HepG2 (cell line): ENCODE results near the gene PNO1. TPM values are rescaled to one million over a fixed set of nuclear protein-coding genes. Genes with fewer than 3 reads are reported as not detected.

Experiments used
- EEA1 ChIP-seq: sonication (generic); formaldehyde crosslinking; IDR thresholded peaks from 2 replicates; pipeline ENCODE4 v1.5.1; 2020; ENCODE audit warnings: mild to moderate bottlenecking, missing genetic modification reagents, borderline replicate concordance
- FOXK1 ChIP-seq: sonication (generic); formaldehyde crosslinking; IDR thresholded peaks from 2 replicates; pipeline ENCODE4 v1.4.0; 2020; ENCODE audit warnings: low read depth, missing genetic modification reagents, borderline replicate concordance
- ISX ChIP-seq: sonication (generic); formaldehyde crosslinking; conservative IDR thresholded peaks from 2 replicates; pipeline ENCODE4 v1.5.0; 2020; ENCODE audit warnings: missing genetic modification reagents
- KDM3A ChIP-seq: IDR thresholded peaks from 2 replicates; pipeline ENCODE4 v1.6.1; 2018; ENCODE audit warnings: low read depth, missing compliant biosample characterization
- KLF13 ChIP-seq: sonication (generic); formaldehyde crosslinking; IDR thresholded peaks from 2 replicates; pipeline ENCODE4 v1.4.0; 2020; ENCODE audit warnings: mild to moderate bottlenecking, missing genetic modification reagents
- RBFOX2 ChIP-seq: fragments of 200-400 bp; formaldehyde crosslinking; IDR thresholded peaks from 2 replicates; pipeline ENCODE4 v1.6.1; 2017; ENCODE audit warnings: low read depth, mild to moderate bottlenecking, low read length
- REST ChIP-seq, 2 experiments: IDR thresholded peaks; 2 replicates each; pipeline ENCODE4 v1.6.1; 2011 to 2012; ENCODE audit warnings: low read length in 2 of 2, borderline replicate concordance in 1 of 2, low read depth in 1 of 2, mild to moderate bottlenecking in 1 of 2, moderate library complexity in 1 of 2
- SALL1 ChIP-seq: sonication (generic); formaldehyde crosslinking; IDR thresholded peaks from 2 replicates; pipeline ENCODE4 v1.8.0; 2022; ENCODE audit warnings: mild to moderate bottlenecking, missing genetic modification reagents
- SIX4 ChIP-seq: sonication (generic); formaldehyde crosslinking; IDR thresholded peaks from 2 replicates; pipeline ENCODE4 v1.4.0; 2020; ENCODE audit warnings: missing genetic modification reagents
- SOX13 ChIP-seq, 3 experiments: fragments of 450-650 bp in 1 of 3; sonication (generic) in 1 of 3; formaldehyde crosslinking in 1 of 3; IDR thresholded peaks in 2 of 3; conservative IDR thresholded peaks in 1 of 3; 2 replicates each; pipeline versions ENCODE4 v1.5.0 to v1.6.1; 2016 to 2020; ENCODE audit warnings: antibody characterized with exemption in 1 of 3, mild to moderate bottlenecking in 1 of 3, missing compliant biosample characterization in 1 of 3, missing genetic modification reagents in 1 of 3, moderate library complexity in 1 of 3
- ZNF484 ChIP-seq: sonication (generic); formaldehyde crosslinking; IDR thresholded peaks from 2 replicates; pipeline ENCODE4 v1.5.1; 2020; ENCODE audit warnings: mild to moderate bottlenecking, low read depth, missing genetic modification reagents, borderline replicate concordance
- ZNF496 ChIP-seq: sonication (generic); formaldehyde crosslinking; IDR thresholded peaks from 2 replicates; pipeline ENCODE4 v1.8.1; 2023; ENCODE audit warnings: mild to moderate bottlenecking, moderate library complexity, missing genetic modification reagents; ENCODE audit not compliant: insufficient replicate concordance
- ZNF530 ChIP-seq: sonication (generic); formaldehyde crosslinking; IDR thresholded peaks from 2 replicates; pipeline ENCODE4 v1.5.0; 2020; ENCODE audit warnings: low read depth, mild to moderate bottlenecking, missing genetic modification reagents
- ZNF556 ChIP-seq: sonication (generic); formaldehyde crosslinking; IDR thresholded peaks from 2 replicates; pipeline ENCODE4 v1.4.0; 2020; ENCODE audit warnings: mild to moderate bottlenecking, missing genetic modification reagents, borderline replicate concordance
- ZNF644 ChIP-seq: IDR thresholded peaks from 2 replicates; pipeline ENCODE4 v1.6.1; 2016; ENCODE audit warnings: low read depth
- ZNF646 ChIP-seq: sonication (generic); formaldehyde crosslinking; IDR thresholded peaks from 2 replicates; pipeline ENCODE4 v1.9.0; 2021; ENCODE audit warnings: mild to moderate bottlenecking, missing genetic modification reagents
- ZNF841 ChIP-seq: sonication (generic); formaldehyde crosslinking; IDR thresholded peaks from 2 replicates; pipeline ENCODE4 v1.8.1; 2023; ENCODE audit warnings: missing genetic modification reagents, borderline replicate concordance
- polyA plus RNA-seq, 8 experiments: library from polyadenylated mRNA; depleted of rRNA in 3 of 8; stranded (reverse) in 7 of 8; unstranded in 1 of 8; fragments of >200 nt; fragmentation: Illumina TruSeq in 4 of 8; extraction: Trizol in 4 of 8; gene quantifications; 2 replicates each; pipeline versions ENCODE4 v1.2.1 to v1.2.3, GENCODE V29; 2011 to 2016; ENCODE audit warnings: low read depth in 4 of 8, missing spikeins in 1 of 8, mixed read lengths in 1 of 8; ENCODE audit not compliant: insufficient read depth in 1 of 8
- total RNA-seq, 5 experiments: library from RNA; depleted of rRNA; stranded (reverse); fragments of >200 nt; fragmentation: Illumina TruSeq; extraction: Trizol; gene quantifications; 2 replicates each; pipeline ENCODE4 v1.2.3, GENCODE V29; 2016; ENCODE audit warnings: low read depth in 1 of 5

The PNO1 gene
- total and polyA plus RNA-seq, 2 of the 13 experiments (the other 11 are each of a cell fraction or from before 2014, with no cell fraction given): 12.8 to 48.5 TPM

- TF ChIP-seq ZNF644 (CRISPR knock-in tag): no peak
- TF ChIP-seq RBFOX2: peak; percentile 81
- no peak for TF ChIP-seq ZNF496 (CRISPR knock-in tag)
- TF ChIP-seq ZNF484 (CRISPR knock-in tag): no peak
- peak in 1 of 2 experiments; percentile 52; a peak in 1 of 4 replicates for TF ChIP-seq REST (IDR thresholded peaks at IDR 0.05; ENCODE audit: borderline replicate concordance in 1 of 2, low read depth in 1 of 2, low read length in 2 of 2)
- TF ChIP-seq ZNF556 (CRISPR knock-in tag): peak; percentile 90; the same call in 1 of the 2 replicates
- TF ChIP-seq ZNF841 (CRISPR knock-in tag): no peak
- no peak for TF ChIP-seq KLF13 (CRISPR knock-in tag)
- no peak for TF ChIP-seq SOX13 (IDR thresholded peaks at IDR 0.05)
- no peak for TF ChIP-seq SOX13 (CRISPR knock-in tag; conservative IDR thresholded peaks at IDR 0.05 in 1 of 2, IDR thresholded peaks at IDR 0.05 in 1 of 2)
- TF ChIP-seq ZNF646 (CRISPR knock-in tag): no peak
- TF ChIP-seq SIX4 (CRISPR knock-in tag): peak; percentile 84
- TF ChIP-seq FOXK1 (CRISPR knock-in tag): peak; percentile 77
- TF ChIP-seq KDM3A: peak; percentile 63; the same call in 1 of the 2 replicates
- TF ChIP-seq EEA1: peak; percentile 75; the same call in 1 of the 2 replicates
- 0 out of 2 replicates have a peak, but pooled peaks have one; percentile 16 for TF ChIP-seq ISX (CRISPR knock-in tag)
- no peak for TF ChIP-seq ZNF530
- TF ChIP-seq SALL1: peak; percentile 63
Observed at GRCh38 chr2:68157402-68158133, at the start of gene PNO1 (continued).
